Measurements from ENCODE around the gene TRPV4.

Gene TRPV4

DNA sequence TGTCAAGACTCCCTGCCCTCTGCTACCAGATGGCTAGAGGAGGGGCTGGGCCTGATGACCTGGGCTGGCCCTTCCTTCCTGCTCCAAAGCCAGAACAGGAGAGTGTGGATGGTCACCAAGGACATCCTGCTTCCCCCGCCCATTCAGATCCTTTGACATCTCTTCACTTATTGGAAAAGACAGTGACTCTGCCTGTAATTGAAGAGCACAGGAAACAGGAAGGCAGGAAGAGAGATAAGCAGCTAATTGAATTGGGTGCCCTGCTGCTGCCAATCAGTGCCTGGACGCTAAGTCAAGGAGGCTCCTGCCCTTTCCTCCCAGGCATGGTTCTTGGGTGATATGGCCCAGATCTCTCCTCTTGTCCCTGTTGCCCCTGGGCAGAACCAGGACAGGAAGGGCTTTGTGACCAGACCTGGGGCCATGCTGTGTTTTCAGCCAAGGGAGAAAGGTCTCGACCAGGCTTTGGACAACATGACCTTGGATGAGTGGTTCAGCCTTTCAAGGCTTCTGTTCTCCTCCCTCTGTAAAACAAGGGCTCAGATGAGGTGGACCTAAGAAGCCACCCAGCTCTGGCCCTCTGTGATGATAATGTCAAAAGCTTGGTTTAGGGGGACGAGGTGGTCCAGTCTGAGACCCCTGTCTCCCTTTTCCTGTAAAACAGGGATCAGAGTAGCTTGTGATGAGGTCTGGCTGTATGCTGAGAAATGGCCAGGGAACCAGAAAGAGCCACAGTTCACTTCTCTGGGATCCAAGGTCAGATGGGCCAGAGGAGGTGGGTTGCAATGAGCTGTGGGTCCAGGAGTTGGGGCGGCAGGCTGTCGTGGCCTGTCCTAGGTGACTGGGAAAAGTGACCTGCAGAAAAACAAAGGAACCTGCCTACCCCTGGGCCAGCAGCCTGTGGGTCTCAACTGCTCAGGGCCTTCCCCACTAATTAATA lies 80.8 kb downstream of the TRPV4 start:
- Histone ChIP-seq H3K27me3 (ENCODE audit: insufficient read depth, low read length) (no peaks in the 10 kb centered on the region), H3K4me3 (ENCODE audit: low read length) (no peak overlapping the region), H3K36me3 (ENCODE audit: insufficient read depth, low read depth, low read length) (no peaks in the 10 kb centered on the region), H3K27ac (ENCODE audit: low read length) (no peak overlapping the region), H3K4me1 (ENCODE audit: insufficient read depth, low read length) (no peaks in the 10 kb centered on the region), H3K9me3 (ENCODE audit: insufficient read depth, low read depth, low read length) (no peaks in the 10 kb centered on the region; the same call in 1 of the 2 replicates), H3K9ac (ENCODE audit: low read depth, low read length) (no peak overlapping the region)

DNA sequence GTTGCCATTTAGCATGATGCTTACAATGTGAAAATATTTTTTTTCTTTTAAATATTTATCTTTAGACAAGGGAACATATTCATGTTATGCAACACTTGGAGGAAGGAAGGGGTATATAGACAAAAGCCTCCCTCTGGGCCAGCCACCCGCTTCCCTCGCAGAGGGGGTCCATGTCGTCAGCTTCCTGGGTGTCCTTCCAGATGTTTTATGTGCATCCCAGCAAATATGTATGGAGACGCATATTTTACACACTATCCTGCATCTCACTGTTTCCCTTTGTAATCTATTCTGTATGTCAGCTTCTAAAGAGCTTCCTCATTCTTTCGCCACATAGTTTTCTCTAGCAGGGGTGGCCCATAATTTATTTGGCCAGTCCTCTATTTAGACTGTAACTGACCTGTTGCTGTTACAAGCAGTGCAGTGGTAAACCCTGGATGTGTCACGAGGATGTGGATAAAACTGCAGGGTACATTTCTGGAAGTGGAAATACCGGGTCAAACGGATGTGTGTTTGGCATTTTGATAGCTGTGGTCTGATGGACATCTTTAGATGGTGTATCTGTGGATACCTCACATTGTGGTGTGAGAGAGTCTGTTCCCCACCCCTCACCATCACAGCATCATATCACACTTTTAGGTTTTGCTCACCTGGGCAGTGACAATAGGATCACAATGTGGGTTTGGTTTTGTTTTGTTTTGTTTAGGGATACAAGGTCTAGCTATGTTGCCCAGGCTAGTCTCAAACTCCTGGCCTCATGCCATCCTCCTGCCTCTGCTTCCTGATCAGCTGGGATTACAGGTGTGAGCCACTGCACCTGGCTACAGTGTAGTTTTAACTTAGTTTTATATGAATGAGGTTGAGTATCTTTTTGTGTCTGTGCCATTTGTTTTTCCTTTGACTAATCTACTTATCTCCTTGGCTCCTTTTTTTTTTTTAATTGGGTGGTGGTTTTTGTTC lies 87.9 kb downstream of the TRPV4 start:
- no peak overlapping the region for H3K27ac ChIP-seq (ENCODE audit: low read length)
- no peak overlapping the region for H3K9ac ChIP-seq (ENCODE audit: low read depth, low read length)
- H3K4me3 ChIP-seq (ENCODE audit: low read length) = no peak overlapping the region
- H3K9me3 ChIP-seq (ENCODE audit: insufficient read depth, low read depth, low read length) = no peaks in the 10 kb centered on the region
- no peaks in the 10 kb centered on the region for H3K4me1 ChIP-seq (ENCODE audit: insufficient read depth, low read length)
- no peaks in the 10 kb centered on the region for H3K36me3 ChIP-seq (ENCODE audit: insufficient read depth, low read depth, low read length)
- H3K27me3 ChIP-seq (ENCODE audit: insufficient read depth, low read length) = no peaks in the 10 kb centered on the region

GRCh38 chr12:109744026-109744425 lies 89.2 kb downstream of the TRPV4 start:
- Histone ChIP-seq H3K27ac (ENCODE audit: low read length) (no peak overlapping the region), H3K4me3 (ENCODE audit: low read length) (no peak overlapping the region), H3K4me1 (ENCODE audit: insufficient read depth, low read length) (no peaks in the 10 kb centered on the region), H3K27me3 (ENCODE audit: insufficient read depth, low read length) (no peaks in the 10 kb centered on the region), H3K36me3 (ENCODE audit: insufficient read depth, low read depth, low read length) (no peaks in the 10 kb centered on the region), H3K9ac (ENCODE audit: low read depth, low read length) (no peak overlapping the region), H3K9me3 (ENCODE audit: insufficient read depth, low read depth, low read length) (no peaks in the 10 kb centered on the region)

DNA sequence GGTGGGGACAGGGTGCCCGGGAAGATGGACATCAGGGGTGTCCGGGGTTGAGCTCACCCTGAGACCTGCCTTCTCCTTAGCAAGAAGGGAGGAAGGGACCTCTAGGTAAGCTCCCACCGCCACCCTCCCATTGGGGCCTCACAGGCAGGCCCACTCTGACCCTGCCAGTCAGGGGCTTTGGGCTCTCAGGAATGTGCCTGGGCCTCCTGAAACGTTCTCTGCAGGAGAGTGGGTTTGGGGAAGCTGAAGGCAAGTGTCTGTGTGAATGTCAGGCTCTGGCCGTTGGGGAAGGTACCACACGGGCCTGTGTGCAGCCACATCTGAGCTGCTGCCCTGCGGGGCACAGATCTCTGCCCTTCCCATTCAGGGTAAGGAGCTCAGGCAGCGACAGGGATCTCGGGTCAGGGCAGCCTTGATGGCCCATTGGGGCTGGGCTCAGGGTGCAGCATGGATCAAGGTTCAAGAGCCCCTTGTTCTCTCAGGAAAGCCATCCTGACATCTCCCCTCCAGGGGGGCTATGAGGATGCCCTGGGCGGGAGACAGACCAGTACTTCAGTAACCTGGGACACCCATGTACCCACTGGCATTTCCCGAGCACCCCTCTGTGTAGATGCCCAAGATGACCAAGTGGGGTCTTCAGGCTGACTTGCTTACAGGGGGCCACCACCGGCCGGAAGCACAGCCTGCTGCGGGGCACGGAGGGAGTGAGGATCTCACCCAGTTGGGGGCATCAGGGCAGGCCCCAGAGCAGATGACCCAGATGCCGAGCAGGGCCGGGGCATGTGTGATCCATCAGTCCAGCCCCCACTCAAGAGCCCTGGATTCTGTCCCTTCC lies 89.9 kb downstream of the TRPV4 start:
- Histone ChIP-seq H3K4me3 (ENCODE audit: low read length) (no peak overlapping the region), H3K27me3 (ENCODE audit: insufficient read depth, low read length) (no peaks in the 10 kb centered on the region), H3K9ac (ENCODE audit: low read depth, low read length) (no peak overlapping the region), H3K36me3 (ENCODE audit: insufficient read depth, low read depth, low read length) (no peaks in the 10 kb centered on the region), H3K9me3 (ENCODE audit: insufficient read depth, low read depth, low read length) (no peaks in the 10 kb centered on the region), H3K4me1 (ENCODE audit: insufficient read depth, low read length) (no peaks in the 10 kb centered on the region), H3K27ac (ENCODE audit: low read length) (no peak overlapping the region)

DNA sequence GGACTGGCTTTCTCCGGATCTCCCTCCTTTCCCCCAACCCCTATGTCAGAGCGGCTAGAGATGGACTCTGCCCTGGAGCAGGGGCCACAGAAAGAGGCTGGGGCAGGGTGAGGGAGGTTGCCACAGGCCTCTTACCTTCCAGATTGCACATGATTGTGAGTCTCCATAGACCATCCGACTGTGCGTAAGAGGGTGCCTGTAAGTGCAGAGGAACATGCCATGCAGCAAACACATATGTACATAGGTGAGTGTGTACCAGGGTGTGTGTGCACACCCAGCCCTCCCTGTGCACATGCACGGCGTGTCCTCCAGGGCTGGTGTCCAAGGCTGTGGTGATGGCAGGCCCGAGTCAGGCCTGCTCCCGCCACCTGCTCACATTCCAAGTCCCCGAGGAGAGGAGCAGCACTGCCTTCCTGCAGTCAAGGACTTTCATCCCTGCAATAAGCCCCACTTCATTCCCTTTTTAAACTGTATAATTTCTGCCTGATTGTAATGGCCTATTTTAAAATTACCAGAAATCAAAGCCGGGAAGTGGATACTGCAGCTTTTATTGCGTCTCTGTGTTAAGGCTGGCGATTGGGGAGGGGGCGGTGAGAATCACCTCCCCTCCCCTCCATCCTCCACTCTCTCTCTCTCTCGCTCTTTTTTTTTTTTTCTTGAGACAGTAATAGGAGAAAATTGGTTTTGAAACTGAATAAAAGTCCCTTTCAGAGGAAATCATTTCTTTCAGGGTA lies 91.1 kb downstream of the TRPV4 start:
- H3K27ac ChIP-seq (ENCODE audit: low read length) = no peak overlapping the region
- no peaks in the 10 kb centered on the region for H3K9me3 ChIP-seq (ENCODE audit: insufficient read depth, low read depth, low read length)
- H3K4me1 ChIP-seq (ENCODE audit: insufficient read depth, low read length) = peaks cover 5% of the 10 kb centered on the region; the same call in 1 of the 2 replicates
- H3K4me3 ChIP-seq (ENCODE audit: low read length) = no peak overlapping the region
- no peaks in the 10 kb centered on the region for H3K36me3 ChIP-seq (ENCODE audit: insufficient read depth, low read depth, low read length)
- H3K27me3 ChIP-seq (ENCODE audit: insufficient read depth, low read length) = no peaks in the 10 kb centered on the region
- H3K9ac ChIP-seq (ENCODE audit: low read depth, low read length) = no peak overlapping the region

DNA sequence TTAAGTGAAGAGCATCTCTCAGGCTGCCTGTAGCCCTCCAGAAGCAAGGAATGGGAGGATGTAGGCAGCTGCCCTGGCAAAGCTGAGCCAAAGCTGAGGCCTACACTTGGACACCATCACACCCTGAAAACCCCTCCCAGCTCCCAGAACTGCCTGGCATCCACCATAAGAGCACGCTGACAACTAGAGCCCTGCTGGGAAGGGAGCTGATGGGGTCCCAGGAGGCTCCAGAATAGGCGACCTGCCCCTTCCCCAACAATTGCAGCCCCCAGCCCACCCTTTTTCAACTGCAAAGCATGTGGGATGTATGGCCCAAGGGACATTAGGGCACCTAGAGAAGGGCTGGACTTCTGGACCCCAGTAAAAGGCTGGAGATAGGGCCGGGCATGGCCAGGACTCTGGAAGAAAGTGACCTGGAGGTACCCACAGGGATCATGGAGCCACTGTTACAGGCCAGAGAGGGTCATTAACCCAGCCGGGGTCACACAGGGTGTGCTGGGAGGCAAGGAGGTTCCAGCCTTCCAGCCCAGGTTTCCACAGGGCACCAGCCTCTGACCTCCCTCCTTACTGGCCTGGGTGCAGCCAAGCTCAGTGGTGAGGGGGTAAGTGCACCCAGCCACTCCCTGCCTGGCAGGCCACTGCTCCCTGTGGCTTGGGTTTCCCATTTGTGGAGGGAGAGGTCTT lies 91.8 kb downstream of the TRPV4 start:
- H3K9ac ChIP-seq (ENCODE audit: low read depth, low read length) = no peak overlapping the region

DNA sequence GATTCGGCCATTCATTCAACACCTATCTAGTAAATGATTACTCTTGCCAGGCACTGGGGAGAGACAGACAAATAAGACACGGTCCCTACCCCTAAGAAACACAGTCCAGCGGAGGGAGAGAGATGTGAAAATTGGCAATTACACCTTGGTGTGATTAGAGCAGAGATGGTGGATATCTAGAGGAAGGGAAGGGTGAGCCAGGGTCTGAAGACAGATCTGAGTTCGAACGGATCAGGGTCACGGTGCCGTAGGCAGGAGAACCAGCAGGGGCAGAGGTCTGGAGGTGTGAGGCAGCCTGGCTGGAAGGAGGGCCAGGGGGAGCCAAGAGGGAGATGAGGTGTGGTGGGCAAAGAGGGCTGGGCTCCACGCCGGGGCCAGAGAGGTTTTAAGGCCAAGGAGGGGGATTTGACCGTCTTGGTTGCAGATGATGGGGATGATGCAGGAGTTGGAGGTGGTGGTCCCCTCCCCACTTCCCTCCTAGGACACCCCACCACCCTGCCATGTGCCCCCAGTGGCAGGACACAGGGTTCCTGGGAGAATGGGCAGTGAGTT lies 92.4 kb downstream of the TRPV4 start:
- no peak overlapping the region for H3K4me3 ChIP-seq (ENCODE audit: low read length)

More for the DNA sequence above, 91.8 kb downstream of the TRPV4 start:
- H3K27ac ChIP-seq (ENCODE audit: low read length) = no peak overlapping the region
- peaks cover under 1% of the 10 kb centered on the region; the same call in 1 of the 2 replicates for H3K27me3 ChIP-seq (ENCODE audit: insufficient read depth, low read length)
- H3K4me1 ChIP-seq (ENCODE audit: insufficient read depth, low read length) = peaks cover 5% of the 10 kb centered on the region; the same call in 1 of the 2 replicates
- no peaks in the 10 kb centered on the region for H3K9me3 ChIP-seq (ENCODE audit: insufficient read depth, low read depth, low read length)
- H3K4me3 ChIP-seq (ENCODE audit: low read length) = no peak overlapping the region
- no peaks in the 10 kb centered on the region for H3K36me3 ChIP-seq (ENCODE audit: insufficient read depth, low read depth, low read length)

DNA sequence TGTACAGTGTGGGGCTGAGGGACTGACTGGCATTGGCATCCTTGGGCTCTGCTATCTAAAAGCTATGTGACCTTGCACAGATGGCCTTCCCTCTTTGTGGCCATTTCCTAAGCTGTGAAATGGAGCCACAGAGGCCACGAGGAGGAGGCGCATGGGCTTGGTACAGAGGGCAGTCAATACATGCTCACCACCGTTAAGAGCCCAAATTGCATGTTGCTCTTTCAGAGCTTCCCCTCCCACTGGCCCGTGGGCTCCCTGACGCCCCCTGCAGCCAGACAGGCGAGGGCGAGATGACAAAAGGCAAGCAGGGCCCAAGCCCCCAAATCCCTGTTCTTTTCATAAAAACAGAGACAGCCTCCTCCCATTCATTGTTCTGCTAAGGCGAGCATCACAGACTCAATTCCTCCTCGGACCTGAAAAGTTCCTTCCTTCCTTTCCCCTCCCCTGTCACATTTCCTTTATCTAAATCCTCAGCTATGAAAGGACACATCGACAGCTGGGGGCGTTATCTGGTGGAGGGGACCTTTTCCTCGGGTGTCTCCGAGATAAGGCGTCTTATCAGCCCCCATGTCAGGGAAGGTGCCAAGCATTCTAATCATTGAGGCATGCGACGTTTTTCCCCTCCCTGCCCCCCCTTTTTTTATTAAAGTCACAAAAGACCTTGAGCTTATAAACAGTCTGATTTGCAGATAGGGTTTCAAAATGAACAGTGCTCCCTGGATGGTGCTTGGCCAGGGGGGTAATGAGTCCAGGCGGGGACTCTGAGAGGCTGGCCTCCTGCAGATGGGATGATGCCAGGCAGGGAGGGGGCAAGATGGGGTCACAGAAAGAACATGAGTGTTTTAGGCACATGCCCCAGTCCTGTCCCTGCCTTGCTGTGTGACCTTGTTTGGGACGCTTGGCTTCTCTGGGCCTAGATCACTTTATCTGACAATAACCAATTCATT lies 93.2 kb downstream of the TRPV4 start:
- H3K9me3 ChIP-seq (ENCODE audit: insufficient read depth, low read depth, low read length) = no peaks in the 10 kb centered on the region
- H3K27me3 ChIP-seq (ENCODE audit: insufficient read depth, low read length) = peaks cover 15% of the 10 kb centered on the region
- H3K36me3 ChIP-seq (ENCODE audit: insufficient read depth, low read depth, low read length) = no peaks in the 10 kb centered on the region
- H3K4me3 ChIP-seq (ENCODE audit: low read length) = no peak overlapping the region
- H3K9ac ChIP-seq (ENCODE audit: low read depth, low read length) = no peak overlapping the region
- peaks cover 5% of the 10 kb centered on the region; the same call in 1 of the 2 replicates for H3K4me1 ChIP-seq (ENCODE audit: insufficient read depth, low read length)
- H3K27ac ChIP-seq (ENCODE audit: low read length) = no peak overlapping the region

More for the DNA sequence above, 92.4 kb downstream of the TRPV4 start:
- no peak overlapping the region for H3K27ac ChIP-seq (ENCODE audit: low read length)
- H3K4me1 ChIP-seq (ENCODE audit: insufficient read depth, low read length) = peaks cover 5% of the 10 kb centered on the region; the same call in 1 of the 2 replicates
- H3K27me3 ChIP-seq (ENCODE audit: insufficient read depth, low read length) = peaks cover 7% of the 10 kb centered on the region
- H3K36me3 ChIP-seq (ENCODE audit: insufficient read depth, low read depth, low read length) = no peaks in the 10 kb centered on the region
- H3K9me3 ChIP-seq (ENCODE audit: insufficient read depth, low read depth, low read length) = no peaks in the 10 kb centered on the region
- no peak overlapping the region for H3K9ac ChIP-seq (ENCODE audit: low read depth, low read length)

DNA sequence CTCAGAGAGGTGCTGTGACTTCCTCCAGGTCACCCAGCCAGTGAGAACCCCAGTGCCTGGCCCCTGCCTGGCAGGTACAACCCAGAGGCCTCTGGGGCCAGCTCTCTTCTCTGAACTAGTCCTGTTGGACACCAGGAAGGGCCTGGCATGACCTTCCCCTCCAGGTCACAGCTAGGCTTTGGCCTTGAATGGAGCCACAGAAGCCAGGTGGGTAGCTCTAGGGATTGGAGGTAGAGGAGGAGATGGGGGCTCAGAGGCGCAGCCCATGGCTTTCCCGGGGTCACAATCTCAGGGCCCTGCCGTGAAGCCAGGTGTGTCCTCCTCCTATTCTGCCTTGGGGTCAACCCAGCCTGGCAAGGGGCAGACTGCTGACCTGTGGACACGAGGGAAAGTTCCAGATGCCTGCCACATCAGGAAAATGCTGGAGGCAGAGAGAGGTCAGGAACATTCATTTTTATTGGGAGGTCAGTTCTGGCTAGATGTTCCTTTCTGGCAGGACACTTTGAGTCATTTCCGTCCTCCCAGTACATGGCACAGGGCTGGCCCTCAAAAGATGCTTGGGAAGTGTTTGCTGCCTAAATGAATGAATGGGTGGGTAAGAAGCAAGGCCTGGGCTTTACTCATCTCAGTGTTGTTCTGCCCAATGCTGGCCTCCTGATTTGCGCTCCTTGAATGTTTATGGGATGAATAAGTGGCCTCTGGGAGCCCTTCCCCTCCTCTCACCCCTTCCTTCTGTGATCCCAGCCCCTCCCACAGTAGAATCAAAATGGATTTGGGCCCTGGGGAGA lies 94.1 kb downstream of the TRPV4 start:
- peaks cover 5% of the 10 kb centered on the region; the same call in 1 of the 2 replicates for H3K4me1 ChIP-seq (ENCODE audit: insufficient read depth, low read length)
- H3K27me3 ChIP-seq (ENCODE audit: insufficient read depth, low read length) = peaks cover 19% of the 10 kb centered on the region
- H3K27ac ChIP-seq (ENCODE audit: low read length) = no peak overlapping the region
- no peak overlapping the region for H3K4me3 ChIP-seq (ENCODE audit: low read length)
- H3K9me3 ChIP-seq (ENCODE audit: insufficient read depth, low read depth, low read length) = no peaks in the 10 kb centered on the region
- H3K36me3 ChIP-seq (ENCODE audit: insufficient read depth, low read depth, low read length) = no peaks in the 10 kb centered on the region
- no peak overlapping the region for H3K9ac ChIP-seq (ENCODE audit: low read depth, low read length)

All from iPS-20b (cell line).